Right ventricle myocardium superior (tissue), 1 donor: Measurements from ENCODE around the gene FANK1. TPM values are rescaled to one million over a fixed set of nuclear protein-coding genes. Genes with fewer than 3 reads are reported as not detected.
A peak's percentile ranks its signal among the peaks of the same experiment; 100 is the strongest.
"Not testable (repeated sequence)": the region's sequence is repeated elsewhere in the genome, so short reads cannot be mapped to it uniquely, and the experiment has no call there.

Experiments used
- ATAC-seq: fragments of 200-7000 bp; cut with Tn5 transposase; one replicate; pipeline ENCODE4 v1.9.1; 2020; ENCODE audit warnings: mild to moderate bottlenecking; ENCODE audit not compliant: poor library complexity
- DNase-seq: peaks from one replicate; pipeline ENCODE4 v3.0.0-alpha.2; 2020
- intact Hi-C: fragments of 100-400 bp; cut with DNase I; formaldehyde crosslinking; loops from one replicate; pipeline ENCODE4 v1.11.2; 2022
- total RNA-seq: library from RNA; stranded (reverse); fragmentation: NEBNext Ultra II Directional; extraction: Animal tissue kit (Norgen Biotek cat#: 25700); gene quantifications from one replicate; pipeline ENCODE4 v1.2.1, GENCODE V29; 2021
- donor health status: DM: no; HTN: yes; CAD: no; lungs with severe emphysema.

FANK1 gene
- total RNA-seq, 1 donor from 2014 or later, result 0.51 TPM

GRCh38 chr10:125883211-125883610 lies 13.2 kb upstream of the FANK1 start:
- intact Hi-C loops, result no loop called here
- ATAC-seq (peak; percentile 54), DNase-seq (no peak)

- DNase-seq, result no peak
- ATAC-seq, result no peak
- intact Hi-C loops, result no loop called here
These were observed 9.4 kb upstream of the FANK1 start for GRCh38 chr10:125886914-125887512.

GRCh38 chr10:125889441-125889840 lies 6.9 kb upstream of the FANK1 start:
- ATAC-seq, result peak; percentile 60
- intact Hi-C loops, DNase-seq: not testable (repeated sequence)

- intact Hi-C loops, ATAC-seq, DNase-seq: not testable (repeated sequence)
These were observed 4.0 kb upstream of the FANK1 start for GRCh38 chr10:125892402-125892801.

GRCh38 chr10:125894176-125894575 lies 2.2 kb upstream of the FANK1 start:
- ATAC-seq, DNase-seq, intact Hi-C loops: not testable (repeated sequence)

GRCh38 chr10:125895130-125896087 lies 955 bp upstream of the FANK1 start:
- intact Hi-C loops, result not testable (repeated sequence)
- ATAC-seq, result peak; percentile 74
- peak; percentile 84 for DNase-seq

- ATAC-seq, DNase-seq, intact Hi-C loops: not testable (repeated sequence)
These were observed 953 bp downstream of the FANK1 start for GRCh38 chr10:125897317-125897716.

GRCh38 chr10:125900963-125901362 lies 4.6 kb downstream of the FANK1 start:
- intact Hi-C loops, DNase-seq, ATAC-seq: not testable (repeated sequence)

GRCh38 chr10:125903135-125903640 lies 6.8 kb downstream of the FANK1 start:
- DNase-seq, intact Hi-C loops, ATAC-seq: not testable (repeated sequence)

- ATAC-seq, result peak; percentile 12
- intact Hi-C loops, DNase-seq: not testable (repeated sequence)
These were observed 9.0 kb downstream of the FANK1 start for GRCh38 chr10:125905069-125905994.

- DNase-seq, ATAC-seq, intact Hi-C loops: not testable (repeated sequence)
These were observed 11.2 kb downstream of the FANK1 start for GRCh38 chr10:125907598-125907997.

GRCh38 chr10:125908813-125909212 lies 12.4 kb downstream of the FANK1 start:
- DNase-seq, ATAC-seq, intact Hi-C loops: not testable (repeated sequence)

- ATAC-seq, DNase-seq, intact Hi-C loops: not testable (repeated sequence)
These were observed 13.1 kb downstream of the FANK1 start for GRCh38 chr10:125909491-125909890.

GRCh38 chr10:125911145-125911544 lies 14.8 kb downstream of the FANK1 start:
- DNase-seq (no peak), ATAC-seq (no peak)
- intact Hi-C loops, result no loop called here

GRCh38 chr10:125911990-125912389 lies 15.6 kb downstream of the FANK1 start:
- DNase-seq (no peak), ATAC-seq (no peak)
- intact Hi-C loops, result no loop called here

- intact Hi-C loops, ATAC-seq, DNase-seq: not testable (repeated sequence)
These were observed 16.9 kb downstream of the FANK1 start for GRCh38 chr10:125913277-125913676.

- intact Hi-C loops, result no loop called here
- DNase-seq, result no peak
- ATAC-seq, result no peak
These were observed 20.6 kb downstream of the FANK1 start for GRCh38 chr10:125916977-125917376.

GRCh38 chr10:125917704-125918361 lies 21.5 kb downstream of the FANK1 start:
- ATAC-seq, intact Hi-C loops, DNase-seq: not testable (repeated sequence)
